ENCODE measurements around the gene KRTAP10-3. TPM values are rescaled to one million over a fixed set of nuclear protein-coding genes. Genes with fewer than 3 reads are reported as not detected.

The KRTAP10-3 gene
- total and polyA plus RNA-seq, 2 experiments from 2014 or later, result not detected

DNA sequence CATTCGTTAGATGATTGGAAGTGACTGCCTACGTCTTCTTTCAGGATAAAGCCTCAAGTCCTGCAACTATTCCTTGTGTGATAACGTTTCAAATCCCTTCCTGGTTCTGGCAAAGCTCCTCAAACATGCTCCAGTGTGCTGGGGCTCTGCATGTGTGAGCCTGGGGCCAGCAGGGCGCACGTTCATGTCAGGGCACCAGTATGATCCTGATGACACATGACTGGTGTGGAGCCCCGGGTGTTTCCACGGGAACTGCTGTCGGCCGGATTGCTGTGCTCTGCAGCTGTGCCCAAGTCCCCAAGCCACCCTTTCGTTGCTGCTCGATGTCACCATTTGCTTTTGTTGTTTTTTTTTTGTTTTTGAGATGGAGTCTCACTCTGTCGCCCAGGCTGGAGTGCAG lies 39.9 kb downstream of the KRTAP10-3 start:
- no peaks in the 10 kb centered on the region for H4K20me1 ChIP-seq (replicated peaks; ENCODE audit: insufficient read depth)
- no peak overlapping the region for H3K27ac ChIP-seq (ENCODE audit: low read depth)
- no peak overlapping the region for H3K4me2 ChIP-seq
- no peak overlapping the region for H2AFZ ChIP-seq
- peaks cover 8% of the 10 kb centered on the region for H3K27me3 Mint-ChIP-seq (ENCODE audit: insufficient read depth, low read depth, poor library complexity)
- H3K9me2 ChIP-seq (ENCODE audit: insufficient read depth), result 0 out of 2 replicates have a peak, but pooled peaks cover 6% of the 10 kb centered on the region
- H3K4me1 Mint-ChIP-seq, result no peaks in the 10 kb centered on the region; the same call in 2 of the 3 replicates
- ATAC-seq (no peak), DNase-seq (ENCODE audit: low spot score) (no peak)
- H3F3A ChIP-seq (replicated peaks; ENCODE audit: low read depth), result no peaks in the 10 kb centered on the region
- H3K36me3 Mint-ChIP-seq (ENCODE audit: low read depth), result peaks cover 4% of the 10 kb centered on the region; the same call in 1 of the 3 replicates
- H3K79me2 ChIP-seq (replicated peaks; ENCODE audit: insufficient read depth), result no peaks in the 10 kb centered on the region
- H3K4me3 ChIP-seq, result no peak overlapping the region
- no peaks in the 10 kb centered on the region for H3K27me3 ChIP-seq (ENCODE audit: insufficient read depth)
- H3K27ac Mint-ChIP-seq, result no peak overlapping the region
- no peak overlapping the region for H3K4me3 Mint-ChIP-seq
- H3K36me3 ChIP-seq (ENCODE audit: insufficient read depth), result no peaks in the 10 kb centered on the region
- no peaks in the 10 kb centered on the region for H3K4me1 ChIP-seq (ENCODE audit: insufficient read depth)
- peaks cover 3% of the 10 kb centered on the region; the same call in 1 of the 3 replicates for H3K9me3 Mint-ChIP-seq
- TF ChIP-seq EZH2phosphoT487 (IDR thresholded peaks at IDR 0.05; ENCODE audit: unreplicated experiment), result no peak
- no peak for TF ChIP-seq STAT1 (IDR thresholded peaks at IDR 0.05; ENCODE audit: unreplicated experiment)
- no peak for TF ChIP-seq ZNF331 (CRISPR knock-in tag; IDR thresholded peaks at IDR 0.05; ENCODE audit: low read depth)
- TF ChIP-seq, protein P1, sequence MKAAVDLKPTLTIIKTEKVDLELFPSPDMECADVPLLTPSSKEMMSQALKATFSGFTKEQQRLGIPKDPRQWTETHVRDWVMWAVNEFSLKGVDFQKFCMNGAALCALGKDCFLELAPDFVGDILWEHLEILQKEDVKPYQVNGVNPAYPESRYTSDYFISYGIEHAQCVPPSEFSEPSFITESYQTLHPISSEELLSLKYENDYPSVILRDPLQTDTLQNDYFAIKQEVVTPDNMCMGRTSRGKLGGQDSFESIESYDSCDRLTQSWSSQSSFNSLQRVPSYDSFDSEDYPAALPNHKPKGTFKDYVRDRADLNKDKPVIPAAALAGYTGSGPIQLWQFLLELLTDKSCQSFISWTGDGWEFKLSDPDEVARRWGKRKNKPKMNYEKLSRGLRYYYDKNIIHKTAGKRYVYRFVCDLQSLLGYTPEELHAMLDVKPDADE (IDR thresholded peaks at IDR 0.05), result no peak
- TF ChIP-seq, protein P2, sequence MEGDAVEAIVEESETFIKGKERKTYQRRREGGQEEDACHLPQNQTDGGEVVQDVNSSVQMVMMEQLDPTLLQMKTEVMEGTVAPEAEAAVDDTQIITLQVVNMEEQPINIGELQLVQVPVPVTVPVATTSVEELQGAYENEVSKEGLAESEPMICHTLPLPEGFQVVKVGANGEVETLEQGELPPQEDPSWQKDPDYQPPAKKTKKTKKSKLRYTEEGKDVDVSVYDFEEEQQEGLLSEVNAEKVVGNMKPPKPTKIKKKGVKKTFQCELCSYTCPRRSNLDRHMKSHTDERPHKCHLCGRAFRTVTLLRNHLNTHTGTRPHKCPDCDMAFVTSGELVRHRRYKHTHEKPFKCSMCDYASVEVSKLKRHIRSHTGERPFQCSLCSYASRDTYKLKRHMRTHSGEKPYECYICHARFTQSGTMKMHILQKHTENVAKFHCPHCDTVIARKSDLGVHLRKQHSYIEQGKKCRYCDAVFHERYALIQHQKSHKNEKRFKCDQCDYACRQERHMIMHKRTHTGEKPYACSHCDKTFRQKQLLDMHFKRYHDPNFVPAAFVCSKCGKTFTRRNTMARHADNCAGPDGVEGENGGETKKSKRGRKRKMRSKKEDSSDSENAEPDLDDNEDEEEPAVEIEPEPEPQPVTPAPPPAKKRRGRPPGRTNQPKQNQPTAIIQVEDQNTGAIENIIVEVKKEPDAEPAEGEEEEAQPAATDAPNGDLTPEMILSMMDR (conservative IDR thresholded peaks at IDR 0.05; ENCODE audit: low read depth in 2 of 2), result no peak
- no peak for TF ChIP-seq JUNB (IDR thresholded peaks at IDR 0.05; ENCODE audit: unreplicated experiment)
- TF ChIP-seq POLR2AphosphoS5 (IDR thresholded peaks at IDR 0.05; ENCODE audit: low read depth), result no peak
- TF ChIP-seq, protein P3, sequence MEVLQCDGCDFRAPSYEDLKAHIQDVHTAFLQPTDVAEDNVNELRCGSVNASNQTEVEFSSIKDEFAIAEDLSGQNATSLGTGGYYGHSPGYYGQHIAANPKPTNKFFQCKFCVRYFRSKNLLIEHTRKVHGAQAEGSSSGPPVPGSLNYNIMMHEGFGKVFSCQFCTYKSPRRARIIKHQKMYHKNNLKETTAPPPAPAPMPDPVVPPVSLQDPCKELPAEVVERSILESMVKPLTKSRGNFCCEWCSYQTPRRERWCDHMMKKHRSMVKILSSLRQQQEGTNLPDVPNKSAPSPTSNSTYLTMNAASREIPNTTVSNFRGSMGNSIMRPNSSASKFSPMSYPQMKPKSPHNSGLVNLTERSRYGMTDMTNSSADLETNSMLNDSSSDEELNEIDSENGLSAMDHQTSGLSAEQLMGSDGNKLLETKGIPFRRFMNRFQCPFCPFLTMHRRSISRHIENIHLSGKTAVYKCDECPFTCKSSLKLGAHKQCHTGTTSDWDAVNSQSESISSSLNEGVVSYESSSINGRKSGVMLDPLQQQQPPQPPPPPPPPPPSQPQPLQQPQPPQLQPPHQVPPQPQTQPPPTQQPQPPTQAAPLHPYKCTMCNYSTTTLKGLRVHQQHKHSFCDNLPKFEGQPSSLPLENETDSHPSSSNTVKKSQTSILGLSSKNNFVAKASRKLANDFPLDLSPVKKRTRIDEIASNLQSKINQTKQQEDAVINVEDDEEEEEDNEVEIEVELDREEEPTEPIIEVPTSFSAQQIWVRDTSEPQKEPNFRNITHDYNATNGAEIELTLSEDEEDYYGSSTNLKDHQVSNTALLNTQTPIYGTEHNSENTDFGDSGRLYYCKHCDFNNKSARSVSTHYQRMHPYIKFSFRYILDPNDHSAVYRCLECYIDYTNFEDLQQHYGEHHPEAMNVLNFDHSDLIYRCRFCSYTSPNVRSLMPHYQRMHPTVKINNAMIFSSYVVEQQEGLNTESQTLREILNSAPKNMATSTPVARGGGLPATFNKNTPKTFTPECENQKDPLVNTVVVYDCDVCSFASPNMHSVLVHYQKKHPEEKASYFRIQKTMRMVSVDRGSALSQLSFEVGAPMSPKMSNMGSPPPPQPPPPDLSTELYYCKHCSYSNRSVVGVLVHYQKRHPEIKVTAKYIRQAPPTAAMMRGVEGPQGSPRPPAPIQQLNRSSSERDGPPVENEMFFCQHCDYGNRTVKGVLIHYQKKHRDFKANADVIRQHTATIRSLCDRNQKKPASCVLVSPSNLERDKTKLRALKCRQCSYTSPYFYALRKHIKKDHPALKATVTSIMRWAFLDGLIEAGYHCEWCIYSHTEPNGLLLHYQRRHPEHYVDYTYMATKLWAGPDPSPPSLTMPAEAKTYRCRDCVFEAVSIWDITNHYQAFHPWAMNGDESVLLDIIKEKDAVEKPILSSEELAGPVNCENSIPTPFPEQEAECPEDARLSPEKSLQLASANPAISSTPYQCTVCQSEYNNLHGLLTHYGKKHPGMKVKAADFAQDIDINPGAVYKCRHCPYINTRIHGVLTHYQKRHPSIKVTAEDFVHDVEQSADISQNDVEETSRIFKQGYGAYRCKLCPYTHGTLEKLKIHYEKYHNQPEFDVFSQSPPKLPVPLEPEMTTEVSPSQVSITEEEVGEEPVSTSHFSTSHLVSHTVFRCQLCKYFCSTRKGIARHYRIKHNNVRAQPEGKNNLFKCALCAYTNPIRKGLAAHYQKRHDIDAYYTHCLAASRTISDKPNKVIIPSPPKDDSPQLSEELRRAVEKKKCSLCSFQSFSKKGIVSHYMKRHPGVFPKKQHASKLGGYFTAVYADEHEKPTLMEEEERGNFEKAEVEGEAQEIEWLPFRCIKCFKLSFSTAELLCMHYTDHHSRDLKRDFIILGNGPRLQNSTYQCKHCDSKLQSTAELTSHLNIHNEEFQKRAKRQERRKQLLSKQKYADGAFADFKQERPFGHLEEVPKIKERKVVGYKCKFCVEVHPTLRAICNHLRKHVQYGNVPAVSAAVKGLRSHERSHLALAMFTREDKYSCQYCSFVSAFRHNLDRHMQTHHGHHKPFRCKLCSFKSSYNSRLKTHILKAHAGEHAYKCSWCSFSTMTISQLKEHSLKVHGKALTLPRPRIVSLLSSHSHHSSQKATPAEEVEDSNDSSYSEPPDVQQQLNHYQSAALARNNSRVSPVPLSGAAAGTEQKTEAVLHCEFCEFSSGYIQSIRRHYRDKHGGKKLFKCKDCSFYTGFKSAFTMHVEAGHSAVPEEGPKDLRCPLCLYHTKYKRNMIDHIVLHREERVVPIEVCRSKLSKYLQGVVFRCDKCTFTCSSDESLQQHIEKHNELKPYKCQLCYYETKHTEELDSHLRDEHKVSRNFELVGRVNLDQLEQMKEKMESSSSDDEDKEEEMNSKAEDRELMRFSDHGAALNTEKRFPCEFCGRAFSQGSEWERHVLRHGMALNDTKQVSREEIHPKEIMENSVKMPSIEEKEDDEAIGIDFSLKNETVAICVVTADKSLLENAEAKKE (CRISPR knock-in tag; IDR thresholded peaks at IDR 0.05), result no peak
- no peak for TF ChIP-seq ZNF114 (CRISPR knock-in tag; IDR thresholded peaks at IDR 0.05)
- no peak for TF ChIP-seq CREB1 (CRISPR knock-in tag; IDR thresholded peaks at IDR 0.05; ENCODE audit: low read depth)
- no peak for TF ChIP-seq EZH2 (IDR thresholded peaks at IDR 0.05; ENCODE audit: low read depth, unreplicated experiment)
- TF ChIP-seq NANOG (IDR thresholded peaks at IDR 0.05; ENCODE audit: borderline replicate concordance), result no peak

Data from GM23338 (cell line).